Fibroblast of lung (primary cell): ENCODE results near the gene KRT85. TPM values are rescaled to one million over a fixed set of nuclear protein-coding genes. Genes with fewer than 3 reads are reported as not detected.

ENCODE experiments used
- DNase-seq, 2 donors: peaks; one replicate each; pipeline versions ENCODE4 v3.0.0 to v3.0.0-alpha.2; 2010; ENCODE audit warnings: low read depth in 2 of 2
- H2AFZ ChIP-seq: 2 replicates; pipeline ENCODE4 v1.5.1; 2012; ENCODE audit warnings: low read length, control low read depth, inconsistent platforms
- H3K27ac ChIP-seq: 2 replicates; pipeline ENCODE4 v1.5.1; 2011; ENCODE audit warnings: low read length, control low read depth; ENCODE audit not compliant: insufficient read depth
- H3K27me3 ChIP-seq: 2 replicates; pipeline ENCODE4 v1.5.1; 2011; ENCODE audit warnings: mild to moderate bottlenecking, low read length; ENCODE audit not compliant: control insufficient read depth, insufficient read depth
- H3K36me3 ChIP-seq: 2 replicates; pipeline ENCODE4 v1.5.1; 2011; ENCODE audit warnings: low read length; ENCODE audit not compliant: control insufficient read depth, insufficient read depth
- H3K4me1 ChIP-seq: 2 replicates; pipeline ENCODE4 v1.5.1; 2011; ENCODE audit warnings: low read length; ENCODE audit not compliant: control insufficient read depth, insufficient read depth; ENCODE audit errors: extremely low read depth
- H3K4me2 ChIP-seq: 2 replicates; pipeline ENCODE4 v1.5.1; 2011; ENCODE audit warnings: low read length, control low read depth; ENCODE audit not compliant: insufficient read depth; ENCODE audit errors: extremely low read depth
- H3K4me3 ChIP-seq, 4 experiments: fragments of 200-600 bp in 1 of 4; sonication (generic) in 1 of 4; replicated peaks in 1 of 4; 2 replicates each; pipeline ENCODE4 v1.5.1; 2011 to 2016; ENCODE audit warnings: low read length in 4 of 4, low read depth in 3 of 4, mild to moderate bottlenecking in 3 of 4, control low read depth in 2 of 4, inconsistent platforms in 1 of 4, mixed read lengths in 1 of 4; ENCODE audit not compliant: insufficient read depth in 1 of 4; ENCODE audit errors: control extremely low read depth in 1 of 4
- H3K79me2 ChIP-seq: 2 replicates; pipeline ENCODE4 v1.5.1; 2012; ENCODE audit warnings: mild to moderate bottlenecking, low read length, inconsistent platforms; ENCODE audit not compliant: control insufficient read depth, insufficient read depth
- H3K9ac ChIP-seq: 2 replicates; pipeline ENCODE4 v1.5.1; 2011; ENCODE audit warnings: mild to moderate bottlenecking, low read length, control low read depth; ENCODE audit not compliant: insufficient read depth
- H3K9me3 ChIP-seq: 2 replicates; pipeline ENCODE4 v1.5.1; 2012; ENCODE audit warnings: low read depth, low read length; ENCODE audit not compliant: control insufficient read depth, insufficient read depth
- H4K20me1 ChIP-seq: 2 replicates; pipeline ENCODE4 v1.5.1; 2011; ENCODE audit warnings: low read length; ENCODE audit not compliant: control insufficient read depth, insufficient read depth; ENCODE audit errors: extremely low read depth
- CTCF ChIP-seq, 2 donors: IDR thresholded peaks in 1 of 2; conservative IDR thresholded peaks in 1 of 2; 1 replicate in 1 of 2; 2 replicates in 1 of 2; pipeline ENCODE4 v1.5.1; 2011 to 2012; ENCODE audit warnings: low read length in 2 of 2, control low read depth in 1 of 2, inconsistent platforms in 1 of 2, low read depth in 1 of 2, mild to moderate bottlenecking in 1 of 2
- EZH2 ChIP-seq: IDR thresholded peaks from 2 replicates; pipeline ENCODE4 v1.5.1; 2012; ENCODE audit warnings: low read length, control low read depth, mild to moderate bottlenecking; ENCODE audit errors: missing control alignments
- polyA plus RNA-seq, 2 donors: library from polyadenylated mRNA; depleted of rRNA in 1 of 2; stranded (reverse) in 1 of 2; unstranded in 1 of 2; fragments of >200 nt; gene quantifications; 2 replicates each; pipeline ENCODE4 v1.2.1, GENCODE V29; 2011 to 2012; ENCODE audit warnings: missing spikeins in 1 of 2
- total RNA-seq: library from RNA; depleted of rRNA; stranded (reverse); fragments of >200 nt; gene quantifications from 2 replicates; pipeline ENCODE4 v1.2.1, GENCODE V29; 2014

KRT85 gene
- total and polyA plus RNA-seq, 2 donors (not counting 1 experiment from before 2014, with no cell fraction given), result not detected

GRCh38 chr12:52356762-52357580 is 10.3 kb downstream of the KRT85 start:
- H3K4me3 ChIP-seq, result no peak overlapping the region
- TF ChIP-seq CTCF (conservative IDR thresholded peaks at IDR 0.05 in 1 of 2, IDR thresholded peaks at IDR 0.05 in 1 of 2; ENCODE audit: low read depth in 1 of 2, low read length in 2 of 2) (no peak), EZH2 (no peak)
- H3K9ac ChIP-seq, result no peak overlapping the region
- no peaks in the 10 kb centered on the region for H3K36me3 ChIP-seq
- no peak overlapping the region for H2AFZ ChIP-seq
- no peak overlapping the region for H3K27ac ChIP-seq
- no peaks in the 10 kb centered on the region for H3K9me3 ChIP-seq
- no peaks in the 10 kb centered on the region for H4K20me1 ChIP-seq
- no peak for DNase-seq
- no peak overlapping the region for H3K4me2 ChIP-seq
- H3K27me3 ChIP-seq, result peaks cover 4% of the 10 kb centered on the region
- no peaks in the 10 kb centered on the region for H3K4me1 ChIP-seq
- no peaks in the 10 kb centered on the region for H3K79me2 ChIP-seq

DNA sequence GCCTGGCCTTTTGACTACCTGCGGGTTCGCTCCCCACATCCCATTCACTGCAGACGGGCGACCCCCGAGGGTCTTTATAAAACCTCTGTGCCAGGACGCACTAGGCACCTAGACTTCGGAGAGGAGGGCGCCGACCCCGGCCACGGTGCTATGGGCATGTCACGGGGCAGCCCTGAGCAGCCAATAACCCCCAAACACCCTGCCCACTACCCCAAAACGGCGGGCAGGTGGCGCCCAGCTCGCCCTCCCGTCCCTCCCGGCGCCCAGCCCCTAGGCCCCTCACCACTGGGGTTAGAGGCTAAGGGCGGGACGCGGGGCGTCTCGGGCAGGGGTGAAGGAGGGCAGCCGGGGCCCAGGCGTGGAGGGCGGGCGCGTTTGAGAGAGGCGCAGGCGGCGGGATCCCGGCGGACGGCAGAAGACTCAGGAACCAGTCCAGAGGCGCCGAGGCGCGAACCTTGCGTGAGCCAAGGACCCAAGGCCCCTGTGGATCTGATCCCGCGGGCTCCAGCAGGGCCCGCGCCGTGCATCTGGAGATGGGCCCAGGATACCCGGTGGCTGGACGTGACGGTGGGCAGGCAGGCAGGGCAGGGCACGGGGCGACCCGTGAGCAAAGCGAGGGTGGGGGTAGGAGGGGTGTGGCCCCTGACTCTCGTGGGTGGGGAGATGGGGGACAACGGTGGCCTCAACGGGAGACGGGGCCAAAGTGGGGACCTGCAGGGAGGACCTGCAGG is 11.1 kb downstream of the KRT85 start:
- no peaks in the 10 kb centered on the region for H3K36me3 ChIP-seq
- no peak for TF ChIP-seq CTCF (conservative IDR thresholded peaks at IDR 0.05 in 1 of 2, IDR thresholded peaks at IDR 0.05 in 1 of 2; ENCODE audit: low read depth in 1 of 2, low read length in 2 of 2)
- no peak for TF ChIP-seq EZH2
- H3K9ac ChIP-seq, result no peak overlapping the region
- no peak overlapping the region for H3K27ac ChIP-seq
- H2AFZ ChIP-seq, result no peak overlapping the region
- H4K20me1 ChIP-seq, result no peaks in the 10 kb centered on the region
- DNase-seq, result no peak
- no peaks in the 10 kb centered on the region for H3K4me1 ChIP-seq
- no peak overlapping the region for H3K4me2 ChIP-seq
- no peaks in the 10 kb centered on the region for H3K9me3 ChIP-seq
- H3K4me3 ChIP-seq, result no peak overlapping the region
- peaks cover 4% of the 10 kb centered on the region for H3K27me3 ChIP-seq
- no peaks in the 10 kb centered on the region for H3K79me2 ChIP-seq

- Histone ChIP-seq H3K9me3 (no peaks in the 10 kb centered on the region), H3K4me2 (no peak overlapping the region), H3K9ac (no peak overlapping the region), H3K27me3 (peaks cover 7% of the 10 kb centered on the region), H3K4me3 (no peak overlapping the region), H3K79me2 (no peaks in the 10 kb centered on the region), H3K27ac (no peak overlapping the region), H3K4me1 (no peaks in the 10 kb centered on the region), H3K36me3 (no peaks in the 10 kb centered on the region), H2AFZ (no peak overlapping the region), H4K20me1 (no peaks in the 10 kb centered on the region)
- TF ChIP-seq EZH2 (no peak), CTCF (conservative IDR thresholded peaks at IDR 0.05 in 1 of 2, IDR thresholded peaks at IDR 0.05 in 1 of 2; ENCODE audit: low read depth in 1 of 2, low read length in 2 of 2) (no peak)
- no peak for DNase-seq
Measured at GRCh38 chr12:52355176-52355575, 12.1 kb downstream of the KRT85 start.
